Panc1 (cell line): ENCODE measurements around the gene MAMLD1. TPM values are rescaled to one million over a fixed set of nuclear protein-coding genes. Genes with fewer than 3 reads are reported as not detected.

ENCODE experiments used
- ATAC-seq: fragments of 200-7000 bp; cut with Tn5 transposase; 2 replicates; pipeline ENCODE4 v1.9.1; 2020; ENCODE audit warnings: mild to moderate bottlenecking, moderate library complexity
- BruUV-seq: library from RNA; stranded (reverse); fragments of 400-500 nt; replicated peaks from 2 replicates; lab custom pipeline; 2021; lab: Mats Ljungman, UMichigan
- CTCF ChIA-PET: fragments of 300-600 bp; sonication (Branson Sonifier 250); formaldehyde crosslinking; loops from one replicate; lab custom pipeline; 2022; ENCODE audit warnings: antibody characterized with exemption; lab: Charles Lee
- POLR2A ChIA-PET: fragments of 300-600 bp; sonication (Branson Sonifier 250); formaldehyde crosslinking; loops from one replicate; lab custom pipeline; 2022; ENCODE audit warnings: antibody characterized with exemption; lab: Charles Lee
- DNase-seq: peaks from one replicate; pipeline ENCODE4 v3.0.0-alpha.2; 2010; ENCODE audit warnings: low read depth, low spot score
- H3K27ac ChIP-seq: 2 replicates; pipeline ENCODE4 v1.5.1; 2011; ENCODE audit warnings: mild to moderate bottlenecking, low read length, inconsistent platforms
- H3K27me3 ChIP-seq: fragments of 200-500 bp; sonication (Bioruptor generic); 2 replicates; pipeline ENCODE4 v1.6.0; 2014; ENCODE audit warnings: low read length, inconsistent platforms; ENCODE audit not compliant: control insufficient read depth, insufficient read depth
- H3K36me3 ChIP-seq: fragments of 200-500 bp; sonication (Bioruptor generic); 2 replicates; pipeline ENCODE4 v1.5.1; 2014; ENCODE audit warnings: inconsistent platforms, mild to moderate bottlenecking, low read length, moderate library complexity; ENCODE audit not compliant: control insufficient read depth, insufficient read depth
- H3K4me1 ChIP-seq: 2 replicates; pipeline ENCODE4 v1.5.1; 2011; ENCODE audit warnings: inconsistent platforms, mild to moderate bottlenecking, low read length, moderate library complexity; ENCODE audit not compliant: control insufficient read depth, insufficient read depth
- H3K4me3 ChIP-seq, 2 experiments: 2 replicates each; pipeline ENCODE4 v1.5.1; 2011 to 2012; ENCODE audit warnings: low read depth in 2 of 2, low read length in 2 of 2, mild to moderate bottlenecking in 2 of 2, inconsistent platforms in 1 of 2, moderate library complexity in 1 of 2
- H3K9me3 ChIP-seq: fragments of 200-500 bp; sonication (Bioruptor generic); 2 replicates; pipeline ENCODE4 v1.5.1; 2014; ENCODE audit warnings: low read depth, mild to moderate bottlenecking, inconsistent platforms, low read length, moderate library complexity; ENCODE audit not compliant: control insufficient read depth, insufficient read depth
- POLR2AphosphoS5 ChIP-seq: IDR thresholded peaks from 2 replicates; pipeline ENCODE4 v1.6.1; 2012; ENCODE audit warnings: mild to moderate bottlenecking, low read depth, low read length, moderate library complexity
- REST ChIP-seq, 2 experiments: IDR thresholded peaks; 2 replicates each; pipeline ENCODE4 v1.6.1; 2011 to 2012; ENCODE audit warnings: low read depth in 2 of 2, control low read depth in 1 of 2, low read length in 1 of 2, mild to moderate bottlenecking in 1 of 2, moderate library complexity in 1 of 2; ENCODE audit not compliant: insufficient read depth in 1 of 2
- SIN3A ChIP-seq: IDR thresholded peaks from 2 replicates; pipeline ENCODE4 v1.6.1; 2012; ENCODE audit warnings: low read depth, mild to moderate bottlenecking, low read length, moderate library complexity, borderline replicate concordance; ENCODE audit not compliant: insufficient read depth
- TCF7L2 ChIP-seq: IDR thresholded peaks from 2 replicates; pipeline ENCODE4 v1.6.1; 2011; ENCODE audit warnings: mild to moderate bottlenecking, low read depth, low read length, inconsistent platforms
- in situ Hi-C: cut with HindIII; loops from 2 replicates; pipeline ENCODE4 v1.10.0; 2016; ENCODE audit warnings: low sequenced_read_pairs, low pct_unique_long_range_greater_than_20kb
- intact Hi-C: fragments of 100-400 bp; cut with micrococcal nuclease; formaldehyde crosslinking; loops from one replicate; pipeline ENCODE4 v1.10.0; 2022; ENCODE audit not compliant: unreplicated experiment
- total RNA-seq: library from RNA; stranded (reverse); gene quantifications from one replicate; pipeline ENCODE4 v1.2.1, GENCODE V29; 2021; ENCODE audit not compliant: unreplicated experiment
- TF ChIP-seq, protein P1 (sequence below): fragments of 450-650 bp; IDR thresholded peaks from 2 replicates; pipeline ENCODE4 v1.5.1; 2017; ENCODE audit warnings: mild to moderate bottlenecking

The MAMLD1 gene
- total RNA-seq, 1 experiment from 2014 or later, result 2.1 TPM

- no peaks in the 10 kb centered on the region for H3K4me1 ChIP-seq
- in situ Hi-C loops, result no loop called here
- ChIA-PET CTCF (no interaction called here), POLR2A (no interaction called here)
- TF ChIP-seq, protein P1, sequence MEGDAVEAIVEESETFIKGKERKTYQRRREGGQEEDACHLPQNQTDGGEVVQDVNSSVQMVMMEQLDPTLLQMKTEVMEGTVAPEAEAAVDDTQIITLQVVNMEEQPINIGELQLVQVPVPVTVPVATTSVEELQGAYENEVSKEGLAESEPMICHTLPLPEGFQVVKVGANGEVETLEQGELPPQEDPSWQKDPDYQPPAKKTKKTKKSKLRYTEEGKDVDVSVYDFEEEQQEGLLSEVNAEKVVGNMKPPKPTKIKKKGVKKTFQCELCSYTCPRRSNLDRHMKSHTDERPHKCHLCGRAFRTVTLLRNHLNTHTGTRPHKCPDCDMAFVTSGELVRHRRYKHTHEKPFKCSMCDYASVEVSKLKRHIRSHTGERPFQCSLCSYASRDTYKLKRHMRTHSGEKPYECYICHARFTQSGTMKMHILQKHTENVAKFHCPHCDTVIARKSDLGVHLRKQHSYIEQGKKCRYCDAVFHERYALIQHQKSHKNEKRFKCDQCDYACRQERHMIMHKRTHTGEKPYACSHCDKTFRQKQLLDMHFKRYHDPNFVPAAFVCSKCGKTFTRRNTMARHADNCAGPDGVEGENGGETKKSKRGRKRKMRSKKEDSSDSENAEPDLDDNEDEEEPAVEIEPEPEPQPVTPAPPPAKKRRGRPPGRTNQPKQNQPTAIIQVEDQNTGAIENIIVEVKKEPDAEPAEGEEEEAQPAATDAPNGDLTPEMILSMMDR, result no peak
- TF ChIP-seq POLR2AphosphoS5 (no peak), TCF7L2 (no peak), REST (IDR thresholded peaks at IDR 0.05; ENCODE audit: insufficient read depth in 1 of 2, low read depth in 2 of 2, low read length in 1 of 2) (no peak), SIN3A (no peak)
- H3K36me3 ChIP-seq, result no peaks in the 10 kb centered on the region
- no peaks in the 10 kb centered on the region for H3K27me3 ChIP-seq
- no peak overlapping the region for H3K4me3 ChIP-seq
- no peak overlapping the region for H3K27ac ChIP-seq
- intact Hi-C loops, result no loop called here
- no peaks in the 10 kb centered on the region for H3K9me3 ChIP-seq
- BruUV-seq, result no TSS peak
- ATAC-seq (no peak), DNase-seq (no peak)
Observed at GRCh38 chrX:150503898-150504219, 140.7 kb downstream of the MAMLD1 start.

DNA sequence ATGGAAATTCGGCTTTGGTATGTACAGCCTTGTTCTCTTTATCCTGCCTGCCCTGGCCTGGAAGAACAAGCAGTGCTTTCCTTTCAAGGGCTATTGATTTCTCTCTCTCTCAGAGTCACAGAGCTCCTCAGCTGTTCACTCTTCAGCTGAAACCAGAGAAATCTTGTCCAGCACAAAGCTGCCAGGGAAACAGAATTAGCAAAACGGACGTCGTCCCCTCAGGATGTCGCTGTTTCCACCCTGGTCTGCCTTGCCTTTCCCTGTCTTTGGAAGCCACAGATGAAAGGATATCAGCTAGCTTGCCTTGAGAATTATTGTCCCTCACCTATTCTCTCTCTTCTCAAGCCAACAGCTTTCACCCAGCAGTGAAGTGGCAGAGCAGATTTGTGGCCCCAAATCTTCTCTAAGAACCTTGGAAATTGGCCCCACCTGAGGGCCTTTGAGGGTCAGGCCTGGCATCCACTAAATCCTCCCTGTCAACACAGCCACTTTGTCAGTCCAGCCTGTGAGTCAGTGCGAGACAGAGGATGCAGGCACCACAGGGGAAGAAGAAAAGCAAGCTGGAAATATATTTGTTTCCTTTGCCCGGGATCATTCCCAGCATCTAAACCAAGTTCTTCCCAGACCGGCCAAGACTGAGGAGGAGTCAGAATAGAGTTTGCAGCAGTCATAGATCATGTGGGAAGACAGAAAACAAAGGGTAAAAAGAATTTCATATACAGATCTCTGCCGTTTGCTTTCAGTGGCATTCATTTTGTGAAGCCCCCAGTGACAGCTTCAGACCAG lies 141.5 kb downstream of the MAMLD1 start:
- no peaks in the 10 kb centered on the region for H3K9me3 ChIP-seq
- H3K36me3 ChIP-seq, result no peaks in the 10 kb centered on the region
- no peaks in the 10 kb centered on the region for H3K27me3 ChIP-seq
- no peak for DNase-seq
- H3K4me3 ChIP-seq, result no peak overlapping the region
- ChIA-PET POLR2A (interaction anchor here (0.7 kb wide), 1 partner anchor 528 kb away, joined by 3 read pairs; no protein-coding TSS in a partner anchor), CTCF (no interaction called here)
- TF ChIP-seq, protein P1, result no peak
- no peak for TF ChIP-seq REST (IDR thresholded peaks at IDR 0.05; ENCODE audit: insufficient read depth in 1 of 2, low read depth in 2 of 2, low read length in 1 of 2)
- TF ChIP-seq TCF7L2, result no peak
- no TSS peak for BruUV-seq
- ATAC-seq, result no peak
- intact Hi-C loops (no loop called here), in situ Hi-C loops (no loop called here)
- no peak overlapping the region for H3K27ac ChIP-seq
- no peaks in the 10 kb centered on the region for H3K4me1 ChIP-seq
